SIG-M5 treated with dmso at 0.1 percent for 504 hours (cell line): Measurements from ENCODE around the gene ZNF45.
A peak's percentile ranks its signal among the peaks of the same experiment; 100 is the strongest.
"Not testable (repeated sequence)": the region's sequence is repeated elsewhere in the genome, so short reads cannot be mapped to it uniquely, and the experiment has no call there.

Experiments
- DNase-seq: peaks from one replicate; lab custom pipeline; 2025; ENCODE audit not compliant: unreplicated experiment; lab: John Stamatoyannopoulos, UW

Gene ZNF45

DNA sequence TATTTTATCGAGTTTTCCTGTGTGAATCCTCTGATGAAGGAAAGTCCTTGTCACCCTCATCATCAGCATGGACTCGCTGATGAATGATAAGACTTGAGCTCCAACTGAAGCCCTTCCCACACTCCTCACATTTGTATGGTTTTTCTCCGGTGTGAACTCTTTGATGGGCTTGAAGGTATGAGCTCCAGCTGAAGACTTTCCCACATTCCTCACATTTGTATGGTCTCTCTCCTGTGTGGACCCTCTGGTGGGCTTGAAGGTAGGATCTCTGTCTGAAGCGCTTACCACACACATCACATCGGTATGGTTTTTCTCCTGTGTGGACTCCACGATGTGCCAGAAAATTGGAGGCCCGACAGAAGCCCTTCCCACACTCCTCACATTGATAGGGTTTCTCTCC lies 21.7 kb downstream of the ZNF45 start:
- DNase-seq, result no peak

GRCh38 chr19:43910884-43911283 lies 24.2 kb downstream of the ZNF45 start:
- no peak for DNase-seq

GRCh38 chr19:43908659-43909058 lies 26.4 kb downstream of the ZNF45 start:
- no peak for DNase-seq

- no peak for DNase-seq
These were observed 28.3 kb downstream of the ZNF45 start for GRCh38 chr19:43906774-43907173.

DNA sequence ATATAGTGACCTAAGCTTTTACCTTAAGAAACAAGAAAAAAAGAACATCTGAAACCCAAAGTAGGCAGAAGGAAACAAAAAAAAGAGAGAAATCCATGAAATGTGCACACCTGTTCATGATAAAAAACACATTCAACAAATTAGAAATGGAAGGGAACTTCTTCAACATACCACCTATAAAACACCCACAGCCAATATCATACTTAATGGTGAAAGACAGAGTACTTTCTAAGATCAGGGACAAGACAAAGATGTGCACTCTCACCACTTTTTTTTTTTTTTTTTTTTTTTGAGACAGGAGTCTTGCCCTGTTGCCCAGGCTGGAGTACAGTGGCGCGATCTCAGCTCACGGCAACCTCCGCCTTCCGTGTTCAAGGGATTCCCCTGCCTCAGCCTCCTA lies 29.2 kb downstream of the ZNF45 start:
- no peak for DNase-seq

DNA sequence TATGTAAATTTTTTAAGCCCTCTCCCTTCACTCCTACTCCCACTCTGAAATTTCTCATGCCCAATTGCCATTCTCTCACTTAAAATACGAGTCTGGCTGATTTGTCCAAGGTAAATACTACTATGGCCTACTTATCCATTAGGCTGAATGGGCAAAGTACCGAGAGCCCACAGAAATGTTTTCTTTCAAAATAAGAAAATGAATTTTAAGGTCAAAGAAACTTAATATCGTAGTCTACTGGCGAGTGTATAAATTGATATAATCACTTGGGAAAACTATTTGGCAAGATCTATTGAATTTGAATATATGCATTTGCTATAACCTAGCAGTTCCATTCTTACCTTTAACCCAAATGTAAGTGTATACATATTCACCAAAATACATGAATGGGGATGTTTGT lies 32.7 kb downstream of the ZNF45 start:
- no peak for DNase-seq

DNA sequence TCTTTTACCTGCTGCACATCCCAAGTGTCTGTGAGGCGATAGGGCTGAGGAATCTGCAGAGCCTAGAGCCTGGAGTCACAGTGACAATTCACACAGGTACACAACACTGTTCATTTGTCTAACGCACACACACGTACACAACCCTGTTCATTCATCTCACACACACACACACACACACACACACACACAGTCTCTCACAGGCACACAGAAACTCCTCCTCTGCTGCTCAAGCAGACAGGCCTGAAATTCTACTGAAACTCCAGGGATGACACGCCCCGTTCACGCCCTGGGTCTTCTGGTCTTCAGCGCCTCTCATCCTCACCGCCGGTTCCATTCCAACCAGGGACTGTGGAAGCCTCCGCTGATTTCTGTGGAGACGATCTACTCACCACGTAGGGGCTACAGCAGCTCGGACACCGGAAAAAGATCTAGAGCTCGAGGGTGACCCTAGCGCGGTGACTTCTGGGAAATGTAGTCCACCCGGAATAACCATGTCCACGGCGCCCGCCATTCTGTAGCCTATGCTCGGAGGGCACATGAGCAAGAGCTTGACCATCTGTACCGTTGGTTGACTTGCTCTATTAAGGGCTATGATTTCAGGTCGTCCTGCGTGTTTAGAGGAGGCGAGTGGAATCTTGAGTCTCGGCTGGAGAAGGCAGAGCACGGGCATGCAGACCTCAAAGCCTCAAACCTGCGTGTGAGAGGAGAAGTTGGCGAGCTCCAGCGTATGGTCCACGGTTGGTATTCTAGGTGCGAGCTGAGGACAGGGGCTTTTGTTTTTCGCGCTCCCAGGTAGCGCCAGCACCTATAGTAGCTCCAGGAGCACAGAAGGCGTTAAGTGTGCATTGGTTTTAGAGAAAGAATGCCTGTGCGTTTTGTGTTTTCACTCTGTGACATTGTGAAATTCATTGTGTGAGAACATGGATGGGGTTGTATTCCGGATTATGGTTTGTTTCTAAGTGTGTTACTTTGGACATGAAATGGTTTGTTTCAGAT lies 33.4 kb downstream of the ZNF45 start:
- DNase-seq, result peak; percentile 1

DNA sequence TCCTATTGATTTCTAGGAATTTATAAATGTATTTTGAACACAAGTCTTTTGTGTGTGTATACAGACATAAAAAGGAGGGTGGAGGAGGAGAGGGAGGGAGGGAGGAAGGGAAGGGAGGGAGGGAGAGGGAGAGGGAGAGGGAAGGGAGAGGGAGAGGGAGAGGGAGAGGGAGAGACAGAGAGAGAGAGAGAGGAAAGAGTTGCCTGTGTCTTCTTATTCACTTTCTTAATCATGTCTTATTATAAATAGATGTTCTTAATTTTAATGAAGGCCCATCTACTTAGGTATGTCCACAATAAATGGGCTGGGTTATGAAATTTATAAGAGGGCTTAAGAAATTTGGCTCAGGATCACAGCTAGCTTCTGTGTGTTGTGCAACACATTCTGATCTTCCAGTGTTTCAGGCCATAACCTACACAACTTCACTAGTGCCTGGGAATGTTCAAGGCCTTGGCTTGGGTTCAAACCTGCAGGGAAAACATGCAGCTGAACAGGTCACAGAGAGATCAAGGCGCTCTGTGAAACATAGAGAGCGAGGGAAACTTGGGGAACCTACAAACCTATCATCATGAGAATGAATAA lies 39.3 kb downstream of the ZNF45 start:
- DNase-seq, result no peak

DNA sequence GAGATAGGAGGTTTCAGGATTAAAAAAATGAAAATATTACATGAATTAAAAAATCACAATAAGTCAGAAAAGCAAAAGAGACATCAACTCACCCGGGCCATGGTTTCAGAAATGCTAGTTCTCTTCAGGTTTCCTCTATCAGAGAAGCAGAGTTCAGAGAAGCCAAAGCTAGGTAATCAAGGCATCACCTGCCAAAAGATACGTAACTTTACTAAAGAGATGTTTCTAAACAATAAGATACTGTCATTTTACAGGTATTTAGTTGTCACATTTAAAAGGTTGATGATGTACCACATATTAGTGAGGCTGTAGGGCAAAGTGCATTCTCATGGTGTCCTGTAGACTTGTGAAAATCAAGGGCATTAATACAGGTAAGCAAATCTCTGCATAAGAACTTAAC lies 51.2 kb downstream of the ZNF45 start, which contains the start of gene ZNF404:
TSS of gene ZNF404 (minus strand) at position 101 of the 400 bp plus-strand sequence.
- no peak for DNase-seq

GRCh38 chr19:43880483-43880882 lies 54.6 kb downstream of the ZNF45 start:
- DNase-seq, result no peak

- DNase-seq, result no peak
These were observed 62.3 kb downstream of the ZNF45 start for GRCh38 chr19:43872547-43873336.

- not testable (repeated sequence) for DNase-seq
These were observed 68.2 kb downstream of the ZNF45 start for GRCh38 chr19:43866923-43867322.
